C4-2B (cell line): Measurements from ENCODE around the gene TSG101.

Experiments used
- ZFX ChIP-seq: fragments of 450-650 bp; IDR thresholded peaks from 2 replicates; pipeline ENCODE4 v1.6.1; 2017
- TF ChIP-seq, protein P1 (sequence below): fragments of 450-650 bp; conservative IDR thresholded peaks from 2 replicates; pipeline ENCODE4 v1.5.1; 2017; ENCODE audit warnings: mild to moderate bottlenecking

DNA sequence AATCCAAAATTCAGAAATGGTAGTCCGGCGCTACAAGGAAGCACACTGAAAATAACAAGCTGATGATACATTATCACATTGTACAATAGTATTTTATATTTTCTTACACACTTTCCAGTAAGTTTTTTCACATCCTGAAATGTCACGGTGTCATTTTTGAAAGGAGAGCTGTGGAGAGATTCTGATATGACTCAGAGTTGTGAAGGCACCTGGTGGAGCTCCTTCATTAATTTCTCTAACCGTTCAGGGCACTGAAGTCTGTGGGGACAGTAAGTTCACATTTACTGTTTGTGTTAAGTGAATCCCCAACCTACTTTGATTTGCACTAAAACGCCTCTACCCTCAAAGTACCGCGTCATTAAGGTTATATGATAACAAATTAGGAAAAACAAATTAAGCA lies 57.8 kb downstream of the TSG101 start:
- TF ChIP-seq, protein P1, sequence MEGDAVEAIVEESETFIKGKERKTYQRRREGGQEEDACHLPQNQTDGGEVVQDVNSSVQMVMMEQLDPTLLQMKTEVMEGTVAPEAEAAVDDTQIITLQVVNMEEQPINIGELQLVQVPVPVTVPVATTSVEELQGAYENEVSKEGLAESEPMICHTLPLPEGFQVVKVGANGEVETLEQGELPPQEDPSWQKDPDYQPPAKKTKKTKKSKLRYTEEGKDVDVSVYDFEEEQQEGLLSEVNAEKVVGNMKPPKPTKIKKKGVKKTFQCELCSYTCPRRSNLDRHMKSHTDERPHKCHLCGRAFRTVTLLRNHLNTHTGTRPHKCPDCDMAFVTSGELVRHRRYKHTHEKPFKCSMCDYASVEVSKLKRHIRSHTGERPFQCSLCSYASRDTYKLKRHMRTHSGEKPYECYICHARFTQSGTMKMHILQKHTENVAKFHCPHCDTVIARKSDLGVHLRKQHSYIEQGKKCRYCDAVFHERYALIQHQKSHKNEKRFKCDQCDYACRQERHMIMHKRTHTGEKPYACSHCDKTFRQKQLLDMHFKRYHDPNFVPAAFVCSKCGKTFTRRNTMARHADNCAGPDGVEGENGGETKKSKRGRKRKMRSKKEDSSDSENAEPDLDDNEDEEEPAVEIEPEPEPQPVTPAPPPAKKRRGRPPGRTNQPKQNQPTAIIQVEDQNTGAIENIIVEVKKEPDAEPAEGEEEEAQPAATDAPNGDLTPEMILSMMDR: no peak
- no peak for TF ChIP-seq ZFX
